OCI-LY7 (cell line): ENCODE results near the gene RPH3AL.

Source experiments
- EZH2phosphoT487 ChIP-seq: fragments of 200-600 bp; sonication (generic); IDR thresholded peaks from 2 replicates; pipeline ENCODE4 v1.6.1; 2018; ENCODE audit warnings: low read depth, borderline replicate concordance, mild to moderate bottlenecking, mixed run types, antibody characterized with exemption, low read length, moderate library complexity, mixed read lengths
- TF ChIP-seq, protein P1 (sequence below): fragments of 200-600 bp; sonication (generic); conservative IDR thresholded peaks from 2 replicates; pipeline ENCODE4 v1.5.1; 2014; ENCODE audit warnings: mild to moderate bottlenecking, antibody characterized with exemption, low read length, moderate library complexity, mixed read lengths

DNA sequence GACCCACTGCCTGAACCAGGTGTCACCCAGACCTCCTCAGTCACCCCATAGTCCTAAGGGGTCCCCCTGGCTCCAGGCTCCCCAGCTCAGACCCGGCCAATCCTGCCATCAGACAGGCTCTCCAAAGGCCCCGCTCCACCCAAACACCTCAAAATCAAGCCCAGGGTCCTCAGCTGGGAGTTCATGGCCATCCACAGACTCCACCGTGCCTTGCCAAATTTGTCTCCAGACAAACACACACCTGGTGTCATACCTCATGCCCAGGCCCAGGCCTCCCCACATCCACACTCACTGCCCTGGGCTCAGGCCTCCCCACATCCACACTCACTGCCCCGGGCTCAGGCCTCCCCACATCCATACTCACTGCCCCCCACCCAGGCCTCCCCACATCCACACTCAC, 12.5 kb downstream of the RPH3AL start:
- TF ChIP-seq, protein P1, sequence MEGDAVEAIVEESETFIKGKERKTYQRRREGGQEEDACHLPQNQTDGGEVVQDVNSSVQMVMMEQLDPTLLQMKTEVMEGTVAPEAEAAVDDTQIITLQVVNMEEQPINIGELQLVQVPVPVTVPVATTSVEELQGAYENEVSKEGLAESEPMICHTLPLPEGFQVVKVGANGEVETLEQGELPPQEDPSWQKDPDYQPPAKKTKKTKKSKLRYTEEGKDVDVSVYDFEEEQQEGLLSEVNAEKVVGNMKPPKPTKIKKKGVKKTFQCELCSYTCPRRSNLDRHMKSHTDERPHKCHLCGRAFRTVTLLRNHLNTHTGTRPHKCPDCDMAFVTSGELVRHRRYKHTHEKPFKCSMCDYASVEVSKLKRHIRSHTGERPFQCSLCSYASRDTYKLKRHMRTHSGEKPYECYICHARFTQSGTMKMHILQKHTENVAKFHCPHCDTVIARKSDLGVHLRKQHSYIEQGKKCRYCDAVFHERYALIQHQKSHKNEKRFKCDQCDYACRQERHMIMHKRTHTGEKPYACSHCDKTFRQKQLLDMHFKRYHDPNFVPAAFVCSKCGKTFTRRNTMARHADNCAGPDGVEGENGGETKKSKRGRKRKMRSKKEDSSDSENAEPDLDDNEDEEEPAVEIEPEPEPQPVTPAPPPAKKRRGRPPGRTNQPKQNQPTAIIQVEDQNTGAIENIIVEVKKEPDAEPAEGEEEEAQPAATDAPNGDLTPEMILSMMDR: no peak
- no peak for TF ChIP-seq EZH2phosphoT487
